ENCODE data around the gene PLA2G2E.

- TF ChIP-seq CTCF (IDR thresholded peaks at IDR 0.05) (no peak), POLR2A (IDR thresholded peaks at IDR 0.05) (no peak)
Observed at GRCh38 chr1:19960591-19960990, 37.2 kb upstream of the PLA2G2E start.
